Measurements from ENCODE around the gene IFNL1. TPM values are rescaled to one million over a fixed set of nuclear protein-coding genes. Genes with fewer than 3 reads are reported as not detected.

Gene IFNL1
- total RNA-seq, 1 donor from 2014 or later: not detected

DNA sequence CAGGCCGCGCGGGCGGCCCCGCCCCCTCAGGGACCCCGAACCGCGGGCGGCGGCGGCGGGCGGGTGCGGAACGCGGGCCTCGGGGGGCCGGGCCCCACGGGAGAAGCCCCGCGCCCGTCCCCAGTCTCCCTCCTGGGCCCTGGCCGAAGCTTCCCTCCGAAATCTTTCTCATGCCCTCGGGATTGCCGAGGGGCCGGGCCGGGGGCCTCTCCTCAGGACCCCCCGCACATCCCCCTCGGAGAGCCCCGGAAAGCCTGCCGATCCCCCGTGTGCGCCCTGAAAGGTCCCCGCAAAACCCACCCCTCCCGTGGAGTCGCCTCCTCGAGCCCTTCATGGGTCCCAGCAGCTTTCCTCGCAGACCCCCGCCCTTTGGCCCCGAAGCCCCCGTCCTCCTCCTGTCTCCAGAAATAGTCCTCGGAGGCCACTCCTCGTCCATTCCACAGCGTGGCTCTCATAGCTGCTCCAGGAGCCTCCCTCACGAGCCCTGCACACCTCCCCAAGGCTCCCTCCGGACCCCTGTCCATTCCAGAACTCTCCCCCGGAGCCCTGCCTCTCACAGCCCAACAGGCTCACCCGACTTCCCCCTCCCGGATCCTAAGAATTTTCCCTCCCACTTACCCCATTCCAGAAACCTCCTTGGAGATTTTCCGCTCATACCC, 46.6 kb downstream of the IFNL1 start:
- peak overlapping the region; percentile 93 for H3K4me3 ChIP-seq (ENCODE audit: low read depth, low read length)
- DNase-seq (ENCODE audit: low read depth): no peak
- TF ChIP-seq, protein P1, sequence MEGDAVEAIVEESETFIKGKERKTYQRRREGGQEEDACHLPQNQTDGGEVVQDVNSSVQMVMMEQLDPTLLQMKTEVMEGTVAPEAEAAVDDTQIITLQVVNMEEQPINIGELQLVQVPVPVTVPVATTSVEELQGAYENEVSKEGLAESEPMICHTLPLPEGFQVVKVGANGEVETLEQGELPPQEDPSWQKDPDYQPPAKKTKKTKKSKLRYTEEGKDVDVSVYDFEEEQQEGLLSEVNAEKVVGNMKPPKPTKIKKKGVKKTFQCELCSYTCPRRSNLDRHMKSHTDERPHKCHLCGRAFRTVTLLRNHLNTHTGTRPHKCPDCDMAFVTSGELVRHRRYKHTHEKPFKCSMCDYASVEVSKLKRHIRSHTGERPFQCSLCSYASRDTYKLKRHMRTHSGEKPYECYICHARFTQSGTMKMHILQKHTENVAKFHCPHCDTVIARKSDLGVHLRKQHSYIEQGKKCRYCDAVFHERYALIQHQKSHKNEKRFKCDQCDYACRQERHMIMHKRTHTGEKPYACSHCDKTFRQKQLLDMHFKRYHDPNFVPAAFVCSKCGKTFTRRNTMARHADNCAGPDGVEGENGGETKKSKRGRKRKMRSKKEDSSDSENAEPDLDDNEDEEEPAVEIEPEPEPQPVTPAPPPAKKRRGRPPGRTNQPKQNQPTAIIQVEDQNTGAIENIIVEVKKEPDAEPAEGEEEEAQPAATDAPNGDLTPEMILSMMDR (conservative IDR thresholded peaks at IDR 0.05; ENCODE audit: low read depth, low read length): no peak

DNA sequence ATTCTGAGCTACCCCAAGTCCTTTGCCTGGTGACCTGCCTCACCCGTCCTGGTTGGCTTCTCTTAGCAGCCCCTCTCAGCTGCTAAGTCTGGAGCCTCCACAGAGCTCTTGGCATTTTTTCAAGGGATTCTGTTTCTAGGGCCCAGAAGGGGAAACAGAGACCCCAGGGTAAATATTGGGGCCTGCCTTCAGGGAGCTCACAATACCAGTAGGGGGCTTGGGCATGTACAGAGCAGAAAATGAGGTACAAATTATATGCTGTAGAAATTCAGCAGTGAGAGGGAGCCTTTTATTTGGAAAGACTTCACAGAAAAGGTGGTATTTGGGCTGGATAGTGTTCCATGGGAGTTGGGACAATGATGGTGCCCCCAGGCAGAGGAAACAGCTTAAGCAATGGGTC, 49.7 kb downstream of the IFNL1 start:
- H3K4me3 ChIP-seq (ENCODE audit: low read depth, low read length): no peak overlapping the region
- DNase-seq (ENCODE audit: low read depth): no peak
- TF ChIP-seq, protein P1 (conservative IDR thresholded peaks at IDR 0.05; ENCODE audit: low read depth, low read length): no peak

DNA sequence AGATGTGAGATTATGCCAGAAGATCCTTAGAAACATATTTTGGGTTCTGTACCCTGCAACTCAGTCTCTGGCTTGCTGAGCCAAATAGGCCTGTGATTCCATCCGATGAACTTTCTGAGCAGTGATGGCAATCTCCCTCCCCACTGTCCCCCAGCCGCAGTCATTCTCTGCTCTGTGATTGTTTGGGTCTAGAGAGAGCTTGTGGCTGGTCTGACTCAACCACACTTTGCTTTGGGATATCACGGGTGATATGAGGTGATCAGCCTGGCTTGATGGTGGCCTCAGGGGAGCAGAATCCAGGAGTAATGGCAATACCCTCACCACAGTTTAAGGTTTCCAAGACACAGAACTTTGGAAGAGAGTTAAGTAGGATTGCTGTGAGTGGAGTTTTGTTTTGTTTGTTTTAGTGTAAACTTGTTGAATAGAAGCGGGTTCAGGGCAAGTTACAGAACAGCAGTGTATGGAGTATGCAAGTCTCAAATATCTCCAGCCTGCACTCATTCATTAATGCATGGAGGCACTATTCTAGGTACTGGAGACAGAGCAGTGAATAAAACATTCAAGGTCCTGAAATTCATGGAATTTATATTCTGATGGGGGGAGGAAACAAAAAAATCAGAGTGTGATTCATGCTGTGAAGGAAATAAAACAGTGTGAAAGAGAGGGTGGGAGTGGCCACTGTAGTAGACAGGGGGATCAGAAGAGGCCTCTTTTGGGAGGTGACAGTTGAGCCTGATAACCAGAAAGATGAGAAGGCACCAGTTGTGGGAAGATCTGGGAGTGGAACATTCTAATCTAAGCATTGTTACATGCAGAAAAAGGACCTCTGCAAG, 51.3 kb downstream of the IFNL1 start:
- TF ChIP-seq, protein P1 (conservative IDR thresholded peaks at IDR 0.05; ENCODE audit: low read depth, low read length): no peak
- no peak for DNase-seq (ENCODE audit: low read depth)
- no peak overlapping the region for H3K4me3 ChIP-seq (ENCODE audit: low read depth, low read length)

Other genes starting within 250 kb of the IFNL1 start
- 0.22 and 0.23 TPM in 2 replicates for gene ACP7, start 212.0 kb upstream of the IFNL1 start, total RNA-seq
- 24.7 and 27.5 TPM in 2 replicates for gene PAK4, start 170.6 kb upstream of the IFNL1 start, total RNA-seq
- gene NCCRP1, start 99.4 kb upstream of the IFNL1 start, total RNA-seq: 9.9 and 11.4 TPM in 2 replicates
- not detected in 2 replicates for gene SYCN, start 92.1 kb upstream of the IFNL1 start, total RNA-seq
- gene IFNL3, start 51.4 kb upstream of the IFNL1 start, total RNA-seq: not detected in 2 replicates
- not detected in 2 replicates for gene IFNL4, start 47.6 kb upstream of the IFNL1 start, total RNA-seq
- gene IFNL2, start 28.0 kb upstream of the IFNL1 start, total RNA-seq: not detected in 2 replicates
- gene LRFN1, start 24.5 kb downstream of the IFNL1 start, total RNA-seq: 0.06 and 0.29 TPM in 2 replicates
- gene GMFG, start 39.6 kb downstream of the IFNL1 start, total RNA-seq: not detected in 2 replicates
- gene SAMD4B, start 46.0 kb downstream of the IFNL1 start, total RNA-seq: 60.0 and 65.6 TPM in 2 replicates
- 63.4 and 72.6 TPM in 2 replicates for gene PAF1, start 94.7 kb downstream of the IFNL1 start, total RNA-seq
- 20.9 and 34.9 TPM in 2 replicates for gene MED29, start 95.0 kb downstream of the IFNL1 start, total RNA-seq
- 9.7 and 10.0 TPM in 2 replicates for gene ZFP36, start 110.4 kb downstream of the IFNL1 start, total RNA-seq
- 17.7 and 22.3 TPM in 2 replicates for gene PLEKHG2, start 116.3 kb downstream of the IFNL1 start, total RNA-seq
- 2,362 and 2,974 TPM in 2 replicates for gene RPS16, start 139.5 kb downstream of the IFNL1 start, total RNA-seq
- 115 and 126 TPM in 2 replicates for gene SUPT5H, start 149.2 kb downstream of the IFNL1 start, total RNA-seq
- 98.1 and 146 TPM in 2 replicates for gene TIMM50, start 184.4 kb downstream of the IFNL1 start, total RNA-seq
- gene DLL3, start 202.5 kb downstream of the IFNL1 start, total RNA-seq: 2.9 and 4.1 TPM in 2 replicates
- gene SELENOV, start 218.7 kb downstream of the IFNL1 start, total RNA-seq: 0.17 TPM in 1 of 2 replicates, not detected in the other
- gene EID2B, start 236.4 kb downstream of the IFNL1 start, total RNA-seq: 1.8 and 2.0 TPM in 2 replicates
- 12.3 and 20.8 TPM in 2 replicates for gene EID2, start 243.8 kb downstream of the IFNL1 start, total RNA-seq

Data from epithelial cell of proximal tubule (primary cell).